Measurements from ENCODE around the gene TFAP2E. TPM values are rescaled to one million over a fixed set of nuclear protein-coding genes. Genes with fewer than 3 reads are reported as not detected.
A peak's percentile ranks its signal among the peaks of the same experiment; 100 is the strongest.

The TFAP2E gene
- total RNA-seq, 5 donors from 2014 or later (not counting 1 experiment from before 2014, with no cell fraction given): 2.8 to 4.6 (median 3.1) TPM

GRCh38 chr1:35598895-35599294 lies 25.8 kb downstream of the TFAP2E start:
- Mint-ChIP-seq H3K27ac (peak overlapping the region in 1 of 2 donors; percentile 59), H3K4me1 (peaks cover 0 to under 1% (median 0%) of the 10 kb centered on the region in 3 donors), H3K27me3 (no peaks in the 10 kb centered on the region), H3K36me3 (peaks cover 22% of the 10 kb centered on the region), H3K9me3 (no peaks in the 10 kb centered on the region), H3K4me3 (no peak overlapping the region)
- POLR2A ChIA-PET: no interaction called here
- Histone ChIP-seq H3K27ac (ENCODE audit: low read length) (no peak overlapping the region), H3K4me3 (ENCODE audit: control insufficient read depth in 1 of 2, extremely low read depth in 1 of 2, low read length in 1 of 2) (no peak overlapping the region), H3K27me3 (replicated peaks in 1 of 2; ENCODE audit: control insufficient read depth in 2 of 2, extremely low read depth in 1 of 2, insufficient read depth in 2 of 2, low read length in 1 of 2) (no peaks in the 10 kb centered on the region), H3K36me3 (ENCODE audit: control insufficient read depth in 2 of 2, extremely low read depth in 1 of 2, insufficient read depth in 1 of 2, low read length in 1 of 2) (peaks cover 9 to 25% of the 10 kb centered on the region in 2 donors), H3K4me1 (ENCODE audit: control insufficient read depth in 1 of 2, extremely low read depth in 1 of 2, insufficient read depth in 2 of 2, low read length in 2 of 2) (no peaks in the 10 kb centered on the region), H3K9me3 (no peaks in the 10 kb centered on the region)
- WGBS (ENCODE audit: insufficient coverage): no CpG with 5 or more reads among the region's 2 CpGs
- DNase-seq (no peak), ATAC-seq (replicated peaks in 1 of 4) (no peak)
- CTCF ChIA-PET: interaction anchor here in 1 of 2 donors (0.6 kb wide), 1 partner anchor 184 kb away, joined by 3 read pairs; no protein-coding TSS in a partner anchor

- WGBS (ENCODE audit: insufficient coverage): 91% methylated on average over 3 of the region's 3 CpGs
- ATAC-seq (replicated peaks in 1 of 4) (no peak), DNase-seq (no peak)
- peak overlapping the region in 1 of 2 donors; percentile 59 for H3K27ac Mint-ChIP-seq
- no peaks in the 10 kb centered on the region for H3K4me1 Mint-ChIP-seq
- no peaks in the 10 kb centered on the region for H3K9me3 Mint-ChIP-seq
- no peak overlapping the region for H3K4me3 Mint-ChIP-seq
- H3K27me3 ChIP-seq (replicated peaks in 1 of 2; ENCODE audit: control insufficient read depth in 2 of 2, extremely low read depth in 1 of 2, insufficient read depth in 2 of 2, low read length in 1 of 2): no peaks in the 10 kb centered on the region
- no peaks in the 10 kb centered on the region for H3K4me1 ChIP-seq (ENCODE audit: control insufficient read depth in 1 of 2, extremely low read depth in 1 of 2, insufficient read depth in 2 of 2, low read length in 2 of 2)
- no peak overlapping the region for H3K4me3 ChIP-seq (ENCODE audit: control insufficient read depth in 1 of 2, extremely low read depth in 1 of 2, low read length in 1 of 2)
- H3K27ac ChIP-seq (ENCODE audit: low read length): no peak overlapping the region
- no peaks in the 10 kb centered on the region for H3K9me3 ChIP-seq
- ChIA-PET POLR2A (no interaction called here), CTCF (interaction anchor here in 1 of 2 donors (0.6 kb wide), 2 partner anchors 13 to 184 kb away, joined by 3 to 5 read pairs; no protein-coding TSS in a partner anchor)
- peaks cover 9 to 29% of the 10 kb centered on the region in 2 donors for H3K36me3 ChIP-seq (ENCODE audit: control insufficient read depth in 2 of 2, extremely low read depth in 1 of 2, insufficient read depth in 1 of 2, low read length in 1 of 2)
- H3K36me3 Mint-ChIP-seq: peaks cover 26% of the 10 kb centered on the region
- H3K27me3 Mint-ChIP-seq: no peaks in the 10 kb centered on the region
These were observed 26.3 kb downstream of the TFAP2E start for GRCh38 chr1:35599411-35599810.

GRCh38 chr1:35600593-35600992 lies 27.5 kb downstream of the TFAP2E start:
- Mint-ChIP-seq H3K9me3 (no peaks in the 10 kb centered on the region), H3K27me3 (no peaks in the 10 kb centered on the region), H3K4me3 (no peak overlapping the region), H3K27ac (no peak overlapping the region), H3K4me1 (no peaks in the 10 kb centered on the region), H3K36me3 (peaks cover 32% of the 10 kb centered on the region)
- DNase-seq (no peak), ATAC-seq (replicated peaks in 1 of 4) (no peak)
- 100% methylated on average over 2 of the region's 3 CpGs for WGBS (ENCODE audit: insufficient coverage)
- no peaks in the 10 kb centered on the region for H3K4me1 ChIP-seq (ENCODE audit: control insufficient read depth in 1 of 2, extremely low read depth in 1 of 2, insufficient read depth in 2 of 2, low read length in 2 of 2)
- H3K36me3 ChIP-seq (ENCODE audit: control insufficient read depth in 2 of 2, extremely low read depth in 1 of 2, insufficient read depth in 1 of 2, low read length in 1 of 2): peaks cover 9 to 40% of the 10 kb centered on the region in 2 donors
- H3K4me3 ChIP-seq (ENCODE audit: control insufficient read depth in 1 of 2, extremely low read depth in 1 of 2, low read length in 1 of 2): no peak overlapping the region
- ChIA-PET POLR2A (no interaction called here), CTCF (no interaction called here)
- H3K27me3 ChIP-seq (replicated peaks in 1 of 2; ENCODE audit: control insufficient read depth in 2 of 2, extremely low read depth in 1 of 2, insufficient read depth in 2 of 2, low read length in 1 of 2): no peaks in the 10 kb centered on the region
- no peak overlapping the region for H3K27ac ChIP-seq (ENCODE audit: low read length)
- H3K9me3 ChIP-seq: no peaks in the 10 kb centered on the region

GRCh38 chr1:35603468-35603867 lies 30.4 kb downstream of the TFAP2E start:
- Histone ChIP-seq H3K27ac (ENCODE audit: low read length) (no peak overlapping the region), H3K27me3 (replicated peaks in 1 of 2; ENCODE audit: control insufficient read depth in 2 of 2, extremely low read depth in 1 of 2, insufficient read depth in 2 of 2, low read length in 1 of 2) (no peaks in the 10 kb centered on the region), H3K4me1 (ENCODE audit: control insufficient read depth in 1 of 2, extremely low read depth in 1 of 2, insufficient read depth in 2 of 2, low read length in 2 of 2) (no peaks in the 10 kb centered on the region), H3K36me3 (ENCODE audit: control insufficient read depth in 2 of 2, extremely low read depth in 1 of 2, insufficient read depth in 1 of 2, low read length in 1 of 2) (peaks cover 5 to 56% of the 10 kb centered on the region in 2 donors), H3K4me3 (ENCODE audit: control insufficient read depth in 1 of 2, extremely low read depth in 1 of 2, low read length in 1 of 2) (no peak overlapping the region), H3K9me3 (no peaks in the 10 kb centered on the region)
- no peak for ATAC-seq (replicated peaks in 1 of 4)
- Mint-ChIP-seq H3K4me3 (no peak overlapping the region), H3K4me1 (peaks cover 7 to 12% (median 8%) of the 10 kb centered on the region in 3 donors), H3K27ac (no peak overlapping the region), H3K9me3 (no peaks in the 10 kb centered on the region), H3K36me3 (peaks cover 50% of the 10 kb centered on the region), H3K27me3 (no peaks in the 10 kb centered on the region)
- no peak for DNase-seq
- CTCF ChIA-PET: no interaction called here
- 83% methylated on average over 1 of the region's 3 CpGs for WGBS (ENCODE audit: insufficient coverage)
- POLR2A ChIA-PET: no interaction called here

GRCh38 chr1:35603941-35604340 lies 30.8 kb downstream of the TFAP2E start:
- ChIA-PET POLR2A (no interaction called here), CTCF (no interaction called here)
- WGBS (ENCODE audit: insufficient coverage): no CpG with 5 or more reads among the region's 4 CpGs
- Mint-ChIP-seq H3K4me3 (no peak overlapping the region), H3K27ac (no peak overlapping the region), H3K9me3 (no peaks in the 10 kb centered on the region), H3K4me1 (peaks cover 7 to 12% (median 8%) of the 10 kb centered on the region in 3 donors), H3K36me3 (peaks cover 53% of the 10 kb centered on the region), H3K27me3 (no peaks in the 10 kb centered on the region)
- Histone ChIP-seq H3K4me3 (ENCODE audit: control insufficient read depth in 1 of 2, extremely low read depth in 1 of 2, low read length in 1 of 2) (no peak overlapping the region), H3K4me1 (ENCODE audit: control insufficient read depth in 1 of 2, extremely low read depth in 1 of 2, insufficient read depth in 2 of 2, low read length in 2 of 2) (no peaks in the 10 kb centered on the region), H3K27ac (ENCODE audit: low read length) (no peak overlapping the region), H3K27me3 (replicated peaks in 1 of 2; ENCODE audit: control insufficient read depth in 2 of 2, extremely low read depth in 1 of 2, insufficient read depth in 2 of 2, low read length in 1 of 2) (no peaks in the 10 kb centered on the region), H3K9me3 (no peaks in the 10 kb centered on the region), H3K36me3 (ENCODE audit: control insufficient read depth in 2 of 2, extremely low read depth in 1 of 2, insufficient read depth in 1 of 2, low read length in 1 of 2) (peaks cover 6 to 60% of the 10 kb centered on the region in 2 donors)
- ATAC-seq (replicated peaks in 1 of 4): no peak
- no peak for DNase-seq

- 100% methylated on average over 4 of the region's 6 CpGs for WGBS (ENCODE audit: insufficient coverage)
- Histone ChIP-seq H3K36me3 (ENCODE audit: control insufficient read depth in 2 of 2, extremely low read depth in 1 of 2, insufficient read depth in 1 of 2, low read length in 1 of 2) (peaks cover 12 to 68% of the 10 kb centered on the region in 2 donors), H3K27ac (ENCODE audit: low read length) (no peak overlapping the region), H3K4me3 (ENCODE audit: control insufficient read depth in 1 of 2, extremely low read depth in 1 of 2, low read length in 1 of 2) (no peak overlapping the region), H3K9me3 (no peaks in the 10 kb centered on the region), H3K4me1 (ENCODE audit: control insufficient read depth in 1 of 2, extremely low read depth in 1 of 2, insufficient read depth in 2 of 2, low read length in 2 of 2) (no peaks in the 10 kb centered on the region), H3K27me3 (replicated peaks in 1 of 2; ENCODE audit: control insufficient read depth in 2 of 2, extremely low read depth in 1 of 2, insufficient read depth in 2 of 2, low read length in 1 of 2) (no peaks in the 10 kb centered on the region)
- DNase-seq (no peak), ATAC-seq (replicated peaks in 1 of 4) (no peak)
- Mint-ChIP-seq H3K9me3 (no peaks in the 10 kb centered on the region), H3K4me3 (no peak overlapping the region), H3K36me3 (peaks cover 51% of the 10 kb centered on the region), H3K4me1 (peaks cover 7 to 12% (median 8%) of the 10 kb centered on the region in 3 donors), H3K27me3 (no peaks in the 10 kb centered on the region), H3K27ac (no peak overlapping the region)
- ChIA-PET POLR2A (interaction anchor here (0.7 to 1.2 kb wide), 2 partner anchors 23 to 395 kb away, joined by 3 read pairs; no protein-coding TSS in a partner anchor), CTCF (interaction anchor here in 1 of 2 donors (0.6 kb wide), 1 partner anchor 106 kb away, joined by 4 read pairs; no protein-coding TSS in a partner anchor)
These were observed 32.2 kb downstream of the TFAP2E start for GRCh38 chr1:35605071-35605866.
